Heart left ventricle (tissue), 13 donors: Measurements from ENCODE around the gene SLC22A23.

Experiments used
- POLR2A ChIP-seq, 2 donors: fragments of 450-650 bp; IDR thresholded peaks; one replicate each; pipeline ENCODE4 v1.6.1; 2017; ENCODE audit warnings: antibody characterized with exemption in 2 of 2, mild to moderate bottlenecking in 2 of 2, moderate library complexity in 2 of 2
- TF ChIP-seq, protein P1 (sequence below), 12 donors: fragments of 200-600 bp; sonication (generic) in 4 of 12; IDR thresholded peaks; one replicate each; pipeline versions ENCODE4 v1.5.0 to v1.8.0; 2018 to 2022; ENCODE audit warnings: antibody characterized with exemption in 12 of 12, mild to moderate bottlenecking in 5 of 12
- donor health status: ischemic (EF 13 %, LVEDD 7.1; RV severe dilation, severe dysfunction).
- donor health status: DM: no; HTN: yes; CAD: no.
- donor health status: DM: no; HTN: no; CAD: no.
- donor health status: ischemic (EF 25% LVEDD 6.9; RV normal size, moderate dysfunction).
- donor health status: ischemic (EF 25% LVEDD 5.7; RV mildly dilated, moderate dysfunction).
- donor health status: ischemic (EF 35%, LVEDD 5.7; RV mildly dilated, moderate dysfunction).
- donor health status: nonischemic (EF 11% LVEDD 7.7; RV severe dilation, severe dysfunction).
- donor health status: DM: yes; HTN: yes; CAD: no.
- donor health status: PGD.
- donor health status: ischemic (EF 29% LVEDD 5.4; RV normal size, mild dysfunction).
- donor health status: nonischemic (EF 23%, LVEDD 6.1; RV moderate dilation, normal function).

DNA sequence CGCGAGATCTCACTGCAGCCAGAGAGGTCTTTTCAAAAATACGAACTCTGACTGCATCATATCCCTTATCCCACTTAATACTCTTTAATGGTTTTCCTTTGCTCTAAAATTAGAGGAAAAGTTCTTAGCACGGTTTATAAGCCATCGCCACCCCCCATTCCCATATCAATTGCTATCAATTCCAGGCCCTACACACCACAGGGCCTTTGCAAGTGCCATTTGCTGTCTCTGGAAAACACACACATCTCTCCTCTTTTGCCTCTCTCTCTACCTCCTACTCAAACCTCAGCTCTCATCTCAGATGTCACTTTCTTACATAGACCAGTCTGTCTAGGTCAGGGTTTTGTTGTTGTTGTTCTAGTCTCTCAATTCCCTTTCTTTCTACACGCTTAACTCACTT lies 9.8 kb downstream of the SLC22A23 start:
- TF ChIP-seq, protein P1, sequence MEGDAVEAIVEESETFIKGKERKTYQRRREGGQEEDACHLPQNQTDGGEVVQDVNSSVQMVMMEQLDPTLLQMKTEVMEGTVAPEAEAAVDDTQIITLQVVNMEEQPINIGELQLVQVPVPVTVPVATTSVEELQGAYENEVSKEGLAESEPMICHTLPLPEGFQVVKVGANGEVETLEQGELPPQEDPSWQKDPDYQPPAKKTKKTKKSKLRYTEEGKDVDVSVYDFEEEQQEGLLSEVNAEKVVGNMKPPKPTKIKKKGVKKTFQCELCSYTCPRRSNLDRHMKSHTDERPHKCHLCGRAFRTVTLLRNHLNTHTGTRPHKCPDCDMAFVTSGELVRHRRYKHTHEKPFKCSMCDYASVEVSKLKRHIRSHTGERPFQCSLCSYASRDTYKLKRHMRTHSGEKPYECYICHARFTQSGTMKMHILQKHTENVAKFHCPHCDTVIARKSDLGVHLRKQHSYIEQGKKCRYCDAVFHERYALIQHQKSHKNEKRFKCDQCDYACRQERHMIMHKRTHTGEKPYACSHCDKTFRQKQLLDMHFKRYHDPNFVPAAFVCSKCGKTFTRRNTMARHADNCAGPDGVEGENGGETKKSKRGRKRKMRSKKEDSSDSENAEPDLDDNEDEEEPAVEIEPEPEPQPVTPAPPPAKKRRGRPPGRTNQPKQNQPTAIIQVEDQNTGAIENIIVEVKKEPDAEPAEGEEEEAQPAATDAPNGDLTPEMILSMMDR (IDR thresholded peaks at IDR 0.05), result no peak
- no peak for TF ChIP-seq POLR2A (IDR thresholded peaks at IDR 0.05)
